VCaP (cell line): ENCODE results near the gene SCAPER.

Experiments
- H3K27ac ChIP-seq: fragments of 450-650 bp; 2 replicates; pipeline ENCODE4 v1.5.1; 2017
- CTCF ChIP-seq: fragments of 450-650 bp; conservative IDR thresholded peaks from 2 replicates; pipeline ENCODE4 v1.5.1; 2017; ENCODE audit warnings: mild to moderate bottlenecking, moderate library complexity

The SCAPER gene

GRCh38 chr15:76905013-76905839, at the start of gene SCAPER:
Gene SCAPER (minus strand): TSS chr15:76905340. CDS start chr15:76883817, 21,523 bp downstream.
- TF ChIP-seq CTCF: 0 out of 2 replicates have a peak, but pooled peaks have one; percentile 9
- peak within 1 kb of the TSS; percentile 89 for H3K27ac ChIP-seq

- H3K27ac ChIP-seq: peak overlapping the region; percentile 82
- TF ChIP-seq CTCF: no peak
Measured at GRCh38 chr15:76954744-76955143, 49.6 kb upstream of the SCAPER start.

- peak overlapping the region; percentile 82 for H3K27ac ChIP-seq
- TF ChIP-seq CTCF: no peak
Measured at GRCh38 chr15:76953913-76954312, 48.8 kb upstream of the SCAPER start.

GRCh38 chr15:76951220-76951619, 46.1 kb upstream of the SCAPER start:
- TF ChIP-seq CTCF: no peak
- peak overlapping the region; percentile 43; the same call in 1 of the 2 replicates for H3K27ac ChIP-seq

GRCh38 chr15:76947454-76947853, 42.3 kb upstream of the SCAPER start:
- H3K27ac ChIP-seq: peak overlapping the region; percentile 34
- no peak for TF ChIP-seq CTCF

- H3K27ac ChIP-seq: no peak overlapping the region
- TF ChIP-seq CTCF: no peak
Measured at GRCh38 chr15:76945494-76946093, 40.5 kb upstream of the SCAPER start.

GRCh38 chr15:76942331-76942730, 37.2 kb upstream of the SCAPER start:
- TF ChIP-seq CTCF: no peak
- H3K27ac ChIP-seq: no peak overlapping the region
